T-cell (primary cell): ENCODE results near the gene EPHA10. TPM values are rescaled to one million over a fixed set of nuclear protein-coding genes. Genes with fewer than 3 reads are reported as not detected.

ENCODE experiments used
- ATAC-seq, 4 experiments: fragments of 200-7000 bp in 3 of 4; fragments of 150-1000 bp in 1 of 4; cut with Tn5 transposase; replicated peaks in 1 of 4; 1 replicate in 3 of 4; 2 replicates in 1 of 4; pipeline ENCODE4 v1.10.0; 2021; ENCODE audit warnings: moderate library complexity in 3 of 4, mild to moderate bottlenecking in 2 of 4, moderate number of reproducible peaks in 1 of 4
- CTCF ChIA-PET, 2 donors: fragments of 300-600 bp; sonication (Branson Sonifier 250); formaldehyde crosslinking; loops; one replicate each; lab custom pipeline; 2022; ENCODE audit warnings: antibody characterized with exemption in 2 of 2; lab: Charles Lee
- POLR2A ChIA-PET, 2 donors: fragments of 300-600 bp; sonication (Branson Sonifier 250); formaldehyde crosslinking; loops; one replicate each; lab custom pipeline; 2022; ENCODE audit warnings: antibody characterized with exemption in 2 of 2; lab: Charles Lee
- DNase-seq, 35 experiments: peaks; one replicate each; pipeline versions ENCODE4 v3.0.0 to v3.0.0-alpha.2; 2013 to 2023
- H3K27ac ChIP-seq: one replicate; pipeline ENCODE4 v1.5.1; 2013; ENCODE audit warnings: low read length
- H3K27me3 ChIP-seq, 2 experiments: replicated peaks in 1 of 2; 1 replicate in 1 of 2; 2 replicates in 1 of 2; pipeline versions ENCODE4 v1.6.1 to v1.7.0; 2013; ENCODE audit warnings: low read length in 1 of 2, mixed read lengths in 1 of 2; ENCODE audit not compliant: control insufficient read depth in 2 of 2, insufficient read depth in 2 of 2; ENCODE audit errors: extremely low read depth in 1 of 2
- H3K36me3 ChIP-seq, 2 donors: 1 replicate in 1 of 2; 2 replicates in 1 of 2; pipeline versions ENCODE4 v1.6.1 to v1.7.0; 2013; ENCODE audit warnings: low read length in 1 of 2; ENCODE audit not compliant: control insufficient read depth in 2 of 2, insufficient read depth in 1 of 2; ENCODE audit errors: extremely low read depth in 1 of 2
- H3K4me1 ChIP-seq, 2 experiments: 1 replicate in 1 of 2; 2 replicates in 1 of 2; pipeline versions ENCODE4 v1.6.1 to v1.7.0; 2013; ENCODE audit warnings: low read length in 2 of 2, mixed read lengths in 1 of 2; ENCODE audit not compliant: insufficient read depth in 2 of 2, control insufficient read depth in 1 of 2; ENCODE audit errors: extremely low read depth in 1 of 2
- H3K4me3 ChIP-seq, 2 donors: 1 replicate in 1 of 2; 2 replicates in 1 of 2; pipeline versions ENCODE4 v1.5.1 to v1.7.0; 2013; ENCODE audit warnings: mild to moderate bottlenecking in 2 of 2, low read length in 1 of 2, moderate library complexity in 1 of 2; ENCODE audit not compliant: control insufficient read depth in 1 of 2; ENCODE audit errors: extremely low read depth in 1 of 2
- H3K9me3 ChIP-seq: 2 replicates; pipeline ENCODE4 v1.7.0; 2013
- H3K27ac Mint-ChIP-seq, 2 donors: one replicate each; pipeline ENCODE4 v1.8.0; 2020 to 2021; ENCODE audit warnings: mild to moderate bottlenecking in 2 of 2, mixed read lengths in 2 of 2
- H3K27me3 Mint-ChIP-seq, 2 donors: one replicate each; pipeline ENCODE4 v1.8.0; 2021 to 2022; ENCODE audit warnings: mixed read lengths in 2 of 2
- H3K36me3 Mint-ChIP-seq: one replicate; pipeline ENCODE4 v1.8.0; 2021; ENCODE audit warnings: mixed read lengths
- H3K4me1 Mint-ChIP-seq, 3 donors: one replicate each; pipeline ENCODE4 v1.8.0; 2020 to 2022; ENCODE audit warnings: mixed read lengths in 3 of 3, mild to moderate bottlenecking in 1 of 3
- H3K4me3 Mint-ChIP-seq, 3 donors: one replicate each; pipeline ENCODE4 v1.8.0; 2020 to 2022; ENCODE audit warnings: mild to moderate bottlenecking in 3 of 3, mixed read lengths in 3 of 3, moderate library complexity in 3 of 3
- H3K9me3 Mint-ChIP-seq, 3 donors: one replicate each; pipeline ENCODE4 v1.8.0; 2020 to 2022; ENCODE audit warnings: mixed read lengths in 3 of 3
- WGBS: methylation state at CpG from one replicate; pipeline ENCODE4 v1.1.5; 2013; ENCODE audit warnings: missing lambda C conversion rate; ENCODE audit not compliant: insufficient coverage; 5-methylcytosine and 5-hydroxymethylcytosine counted together
- total RNA-seq, 35 experiments: library from RNA in 6 of 35; stranded (reverse) in 6 of 35; fragments of 120-200 nt in 1 of 35; gene quantifications; one replicate each; pipeline versions ENCODE4 v1.2.1 to v1.2.4 and lab custom pipeline; 2013 to 2026

Gene EPHA10
- total RNA-seq, 5 donors from 2014 or later (not counting 1 experiment from before 2014, with no cell fraction given), result 0.35 to 1.4 (median 0.72) TPM; not detected in 2

GRCh38 chr1:37753473-37754321, 11.2 kb downstream of the EPHA10 start:
- WGBS, result 5% methylated on average over 35 of the region's 52 CpGs
- Mint-ChIP-seq H3K4me3 (peak overlapping the region; percentile 54 to 69 (median 61)), H3K27me3 (peaks cover 41 to 52% of the 10 kb centered on the region in 2 donors), H3K27ac (no peak overlapping the region), H3K4me1 (peaks cover 7 to 14% (median 10%) of the 10 kb centered on the region in 3 donors), H3K36me3 (no peaks in the 10 kb centered on the region), H3K9me3 (no peaks in the 10 kb centered on the region)
- no peak for DNase-seq
- H3K4me3 ChIP-seq, result no peak overlapping the region
- no peak for ATAC-seq
- H3K27ac ChIP-seq, result no peak overlapping the region
- H3K27me3 ChIP-seq, result peaks cover 24 to 60% of the 10 kb centered on the region in 2 experiments
- ChIA-PET CTCF (no interaction called here), POLR2A (no interaction called here)
- H3K36me3 ChIP-seq, result no peaks in the 10 kb centered on the region
- H3K9me3 ChIP-seq, result no peaks in the 10 kb centered on the region
- peaks cover 0 to 8% of the 10 kb centered on the region in 2 experiments for H3K4me1 ChIP-seq

- ChIA-PET CTCF (no interaction called here), POLR2A (no interaction called here)
- Histone ChIP-seq H3K27ac (no peak overlapping the region), H3K9me3 (no peaks in the 10 kb centered on the region), H3K4me1 (peaks cover 0 to 8% of the 10 kb centered on the region in 2 experiments), H3K4me3 (peak overlapping the region in 1 of 2 donors; percentile 44), H3K27me3 (peaks cover 25 to 59% of the 10 kb centered on the region in 2 experiments), H3K36me3 (no peaks in the 10 kb centered on the region)
- Mint-ChIP-seq H3K27me3 (peaks cover 44 to 55% of the 10 kb centered on the region in 2 donors), H3K4me1 (peaks cover 7 to 14% (median 10%) of the 10 kb centered on the region in 3 donors), H3K4me3 (peak overlapping the region; percentile 54 to 78 (median 69)), H3K9me3 (no peaks in the 10 kb centered on the region), H3K27ac (no peak overlapping the region), H3K36me3 (no peaks in the 10 kb centered on the region)
- 1% methylated on average over 87 of the region's 105 CpGs for WGBS
- ATAC-seq (peak; percentile 22 to 49 (median 44)), DNase-seq (peak in 1 of 35 experiments; percentile 7)
Observed at GRCh38 chr1:37752583-37753471, 12.1 kb downstream of the EPHA10 start.

GRCh38 chr1:37752213-37752582, 12.7 kb downstream of the EPHA10 start:
- Histone ChIP-seq H3K9me3 (no peaks in the 10 kb centered on the region), H3K27me3 (peaks cover 25 to 57% of the 10 kb centered on the region in 2 experiments), H3K4me1 (peaks cover 0 to 8% of the 10 kb centered on the region in 2 experiments), H3K4me3 (peak overlapping the region in 1 of 2 donors; percentile 32), H3K36me3 (no peaks in the 10 kb centered on the region), H3K27ac (no peak overlapping the region)
- Mint-ChIP-seq H3K9me3 (no peaks in the 10 kb centered on the region), H3K4me3 (peak overlapping the region; percentile 53 to 78 (median 64)), H3K36me3 (no peaks in the 10 kb centered on the region), H3K27me3 (peaks cover 44 to 57% of the 10 kb centered on the region in 2 donors), H3K27ac (no peak overlapping the region), H3K4me1 (peaks cover 7 to 14% (median 10%) of the 10 kb centered on the region in 3 donors)
- CTCF ChIA-PET, result no interaction called here
- ATAC-seq (no peak), DNase-seq (no peak)
- POLR2A ChIA-PET, result no interaction called here
- 0% methylated on average over 3 of the region's 11 CpGs for WGBS

- no peaks in the 10 kb centered on the region for H3K36me3 ChIP-seq
- Mint-ChIP-seq H3K9me3 (peaks cover 2 to 4% (median 4%) of the 10 kb centered on the region in 3 donors), H3K36me3 (no peaks in the 10 kb centered on the region), H3K27ac (no peak overlapping the region), H3K27me3 (peaks cover 42 to 43% of the 10 kb centered on the region in 2 donors), H3K4me3 (no peak overlapping the region), H3K4me1 (peaks cover 5 to 12% (median 8%) of the 10 kb centered on the region in 3 donors)
- DNase-seq (no peak), ATAC-seq (no peak)
- H3K9me3 ChIP-seq, result no peaks in the 10 kb centered on the region
- POLR2A ChIA-PET, result no interaction called here
- WGBS, result no CpG with 5 or more reads among the region's 1 CpG
- CTCF ChIA-PET, result no interaction called here
- H3K4me1 ChIP-seq, result peaks cover 0 to 6% of the 10 kb centered on the region in 2 experiments
- no peak overlapping the region for H3K27ac ChIP-seq
- peaks cover 11 to 32% of the 10 kb centered on the region in 2 experiments for H3K27me3 ChIP-seq
- H3K4me3 ChIP-seq, result no peak overlapping the region
Observed at GRCh38 chr1:37748565-37748964, 16.4 kb downstream of the EPHA10 start.

- H3K4me3 ChIP-seq, result no peak overlapping the region
- whole genome bisulfite sequencing, result 88% methylated on average over 1 of the region's 3 CpGs
Observed at GRCh38 chr1:37746806-37747205, 18.1 kb downstream of the EPHA10 start.

GRCh38 chr1:37741662-37742061, 23.3 kb downstream of the EPHA10 start:
- Histone ChIP-seq H3K4me1 (no peaks in the 10 kb centered on the region), H3K4me3 (no peak overlapping the region), H3K36me3 (no peaks in the 10 kb centered on the region), H3K9me3 (no peaks in the 10 kb centered on the region), H3K27me3 (peaks cover 0 to 14% of the 10 kb centered on the region in 2 experiments), H3K27ac (no peak overlapping the region)
- H3K9me3 Mint-ChIP-seq, result peaks cover 1 to 8% (median 1%) of the 10 kb centered on the region in 3 donors
- ATAC-seq, result no peak
- no peak for DNase-seq
- ChIA-PET CTCF (no interaction called here), POLR2A (interaction anchor here in 1 of 2 donors (0.7 kb wide), 1 partner anchor 223 kb away, joined by 7 read pairs; no protein-coding TSS in a partner anchor)
- peaks cover 31 to 38% of the 10 kb centered on the region in 2 donors for H3K27me3 Mint-ChIP-seq
- no peaks in the 10 kb centered on the region for H3K4me1 Mint-ChIP-seq
- H3K27ac Mint-ChIP-seq, result no peak overlapping the region
- no peaks in the 10 kb centered on the region for H3K36me3 Mint-ChIP-seq
- H3K4me3 Mint-ChIP-seq, result no peak overlapping the region
- 42% methylated on average over 5 of the region's 6 CpGs for WGBS

More at GRCh38 chr1:37746806-37747205, 18.1 kb downstream of the EPHA10 start:
- CTCF ChIA-PET, result no interaction called here
- Mint-ChIP-seq H3K27me3 (peaks cover 34 to 42% of the 10 kb centered on the region in 2 donors), H3K27ac (no peak overlapping the region), H3K4me3 (no peak overlapping the region), H3K9me3 (peaks cover 2 to 4% (median 4%) of the 10 kb centered on the region in 3 donors), H3K4me1 (peaks cover 0 to 1% (median under 1%) of the 10 kb centered on the region in 3 donors), H3K36me3 (no peaks in the 10 kb centered on the region)
- DNase-seq, result no peak
- no peak overlapping the region for H3K27ac ChIP-seq
- H3K9me3 ChIP-seq, result no peaks in the 10 kb centered on the region
- no peaks in the 10 kb centered on the region for H3K36me3 ChIP-seq
- no peak for ATAC-seq
- H3K4me1 ChIP-seq, result no peaks in the 10 kb centered on the region
- peaks cover 4 to 21% of the 10 kb centered on the region in 2 experiments for H3K27me3 ChIP-seq
- POLR2A ChIA-PET, result no interaction called here
